GM12875 (cell line): ENCODE measurements around the gene STPG1.

ENCODE experiments used
- H3K4me3 ChIP-seq: one replicate; pipeline ENCODE4 v1.5.1; 2011; ENCODE audit warnings: low read depth, low read length, control low read depth
- TF ChIP-seq, protein P1 (sequence below): IDR thresholded peaks from 2 replicates; pipeline ENCODE4 v1.5.1; 2011; ENCODE audit warnings: low read depth, mild to moderate bottlenecking, control low read depth, inconsistent platforms, low read length, moderate library complexity, borderline replicate concordance; ENCODE audit not compliant: insufficient read depth

STPG1 gene

DNA sequence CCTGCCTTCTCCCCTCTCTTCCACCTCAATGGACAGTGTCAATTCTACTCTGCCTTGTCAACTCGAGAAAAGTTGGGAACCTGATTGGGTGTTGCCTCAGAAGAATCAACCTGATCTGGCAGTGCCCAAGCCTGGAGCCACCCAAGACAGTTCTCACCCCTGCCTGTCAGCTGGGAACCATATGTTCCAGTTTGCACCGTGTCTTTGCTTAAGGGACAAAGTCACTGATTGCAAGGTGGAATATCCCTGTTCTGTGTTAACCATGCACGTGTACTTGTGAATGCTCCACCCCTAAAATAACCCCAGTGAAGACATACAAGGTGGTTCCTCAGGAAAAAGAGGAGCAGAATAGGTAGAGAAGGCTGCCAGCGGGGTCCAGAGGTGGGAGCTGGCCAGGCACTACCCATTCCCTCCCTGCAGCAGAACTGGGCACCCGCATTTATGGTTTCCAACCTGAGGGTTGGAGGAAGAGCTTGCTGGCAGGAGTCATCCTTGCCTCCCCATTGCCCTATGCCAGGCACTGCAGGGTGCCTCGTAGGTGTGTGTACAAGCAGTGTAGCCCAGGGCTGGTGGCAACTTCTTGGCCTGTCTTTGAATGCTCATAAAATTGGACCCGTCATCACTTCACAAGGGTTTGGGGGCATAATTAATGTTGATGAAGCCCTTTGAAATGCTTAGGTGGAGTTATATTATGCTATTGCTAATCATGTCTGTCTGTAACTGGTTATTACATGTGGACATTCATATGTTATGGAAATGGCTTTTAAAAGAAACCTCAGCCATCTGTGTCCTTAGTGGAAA lies 13.4 kb upstream of the STPG1 start:
- no peak overlapping the region for H3K4me3 ChIP-seq
- TF ChIP-seq, protein P1, sequence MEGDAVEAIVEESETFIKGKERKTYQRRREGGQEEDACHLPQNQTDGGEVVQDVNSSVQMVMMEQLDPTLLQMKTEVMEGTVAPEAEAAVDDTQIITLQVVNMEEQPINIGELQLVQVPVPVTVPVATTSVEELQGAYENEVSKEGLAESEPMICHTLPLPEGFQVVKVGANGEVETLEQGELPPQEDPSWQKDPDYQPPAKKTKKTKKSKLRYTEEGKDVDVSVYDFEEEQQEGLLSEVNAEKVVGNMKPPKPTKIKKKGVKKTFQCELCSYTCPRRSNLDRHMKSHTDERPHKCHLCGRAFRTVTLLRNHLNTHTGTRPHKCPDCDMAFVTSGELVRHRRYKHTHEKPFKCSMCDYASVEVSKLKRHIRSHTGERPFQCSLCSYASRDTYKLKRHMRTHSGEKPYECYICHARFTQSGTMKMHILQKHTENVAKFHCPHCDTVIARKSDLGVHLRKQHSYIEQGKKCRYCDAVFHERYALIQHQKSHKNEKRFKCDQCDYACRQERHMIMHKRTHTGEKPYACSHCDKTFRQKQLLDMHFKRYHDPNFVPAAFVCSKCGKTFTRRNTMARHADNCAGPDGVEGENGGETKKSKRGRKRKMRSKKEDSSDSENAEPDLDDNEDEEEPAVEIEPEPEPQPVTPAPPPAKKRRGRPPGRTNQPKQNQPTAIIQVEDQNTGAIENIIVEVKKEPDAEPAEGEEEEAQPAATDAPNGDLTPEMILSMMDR = no peak

DNA sequence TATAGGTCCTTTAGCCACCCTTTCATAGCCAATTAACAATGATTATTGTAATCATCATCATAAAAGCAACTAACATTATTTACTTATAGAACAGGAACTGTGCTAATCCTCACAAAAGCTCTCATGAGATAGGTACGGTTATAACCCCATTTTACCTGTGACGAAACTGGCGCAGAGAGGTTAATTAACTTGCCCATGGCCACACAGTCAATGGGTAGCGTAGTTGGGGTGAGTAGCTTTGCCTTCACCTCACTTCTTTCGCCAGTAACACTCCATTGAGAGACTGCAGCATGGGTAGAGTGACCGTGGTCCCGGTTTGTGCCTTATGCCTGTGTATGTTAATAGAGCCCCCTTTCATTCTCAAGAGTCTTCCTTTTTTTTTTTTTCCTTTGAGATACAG lies 12.3 kb upstream of the STPG1 start:
- TF ChIP-seq, protein P1 = no peak
- no peak overlapping the region for H3K4me3 ChIP-seq

DNA sequence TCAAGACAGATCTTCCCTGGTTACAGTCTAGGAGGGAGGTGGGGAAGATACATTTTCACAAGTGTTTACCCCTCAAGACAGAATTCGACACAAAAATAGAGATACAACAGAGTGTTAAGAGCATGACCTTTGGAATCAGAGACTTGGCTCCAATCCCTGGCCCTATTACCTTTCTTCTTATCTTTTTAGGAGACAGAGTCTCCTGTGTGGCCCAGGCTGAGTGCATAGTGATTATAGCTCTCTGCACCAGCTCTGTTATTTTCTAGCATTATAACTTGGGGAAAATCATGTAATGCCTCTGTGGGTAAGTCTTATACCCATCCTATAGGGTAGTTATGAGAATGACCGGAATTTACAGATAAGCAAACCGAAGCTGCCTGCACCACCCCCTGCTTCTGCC lies 11.9 kb upstream of the STPG1 start:
- TF ChIP-seq, protein P1 = no peak
- no peak overlapping the region for H3K4me3 ChIP-seq

DNA sequence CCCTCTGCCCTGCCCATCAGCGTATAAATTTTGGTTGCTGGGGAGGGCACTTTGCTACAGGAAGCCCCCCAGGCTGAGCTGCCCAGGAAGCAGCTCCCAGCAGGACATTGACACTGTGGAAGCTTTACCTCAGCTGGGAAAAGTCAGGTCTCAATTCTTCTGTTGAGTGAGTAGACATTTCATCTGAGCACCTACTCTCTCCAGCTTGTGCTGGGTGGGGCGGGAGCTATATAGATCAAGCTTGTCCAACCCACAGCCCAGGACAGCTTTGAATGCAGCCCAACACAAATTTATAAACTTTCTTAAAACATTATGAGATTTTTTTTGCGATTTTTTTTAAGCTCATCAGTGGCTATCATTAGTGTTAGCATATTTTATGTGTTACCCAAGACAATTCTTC lies 11.4 kb upstream of the STPG1 start:
- TF ChIP-seq, protein P1 = no peak
- no peak overlapping the region for H3K4me3 ChIP-seq

DNA sequence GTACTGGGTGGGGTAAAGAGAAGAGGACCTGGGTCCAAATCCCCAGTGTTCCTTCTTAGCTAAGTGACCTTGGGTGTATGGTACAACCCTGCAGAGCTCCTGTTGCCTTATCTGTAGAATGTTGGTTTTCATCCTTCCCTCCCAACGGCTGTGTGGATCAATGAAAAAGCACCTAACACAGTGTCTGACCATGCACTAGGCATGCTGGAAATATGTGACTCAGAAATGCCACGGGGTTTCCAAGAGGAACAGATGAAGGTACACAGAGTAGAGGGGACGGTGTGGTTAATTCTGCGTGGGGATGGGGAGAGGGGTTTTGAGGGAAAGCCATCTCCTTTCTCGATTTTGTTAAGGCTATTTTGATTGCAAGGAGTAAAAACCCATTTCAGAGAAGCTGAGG lies 10.6 kb upstream of the STPG1 start:
- H3K4me3 ChIP-seq = no peak overlapping the region
- TF ChIP-seq, protein P1 = no peak

DNA sequence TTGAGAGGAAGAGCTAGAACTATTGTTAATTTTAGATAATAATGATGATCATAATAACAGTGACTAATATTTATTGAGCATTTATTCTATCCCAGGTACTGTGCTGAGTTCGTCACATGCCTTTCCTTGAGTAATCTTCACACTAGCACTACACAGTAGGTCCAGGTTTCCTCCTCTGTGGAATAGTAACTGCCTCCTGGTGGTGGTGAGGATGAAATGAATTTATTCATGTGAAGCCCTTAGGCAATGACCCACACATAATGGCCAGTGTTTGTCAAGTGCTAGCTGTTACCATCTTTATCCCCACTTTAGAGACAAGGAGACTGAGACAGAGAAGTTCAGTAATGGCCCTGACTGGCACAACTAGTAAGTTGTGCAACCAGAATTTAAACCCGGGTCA lies 7.9 kb upstream of the STPG1 start:
- TF ChIP-seq, protein P1 = no peak
- no peak overlapping the region for H3K4me3 ChIP-seq

DNA sequence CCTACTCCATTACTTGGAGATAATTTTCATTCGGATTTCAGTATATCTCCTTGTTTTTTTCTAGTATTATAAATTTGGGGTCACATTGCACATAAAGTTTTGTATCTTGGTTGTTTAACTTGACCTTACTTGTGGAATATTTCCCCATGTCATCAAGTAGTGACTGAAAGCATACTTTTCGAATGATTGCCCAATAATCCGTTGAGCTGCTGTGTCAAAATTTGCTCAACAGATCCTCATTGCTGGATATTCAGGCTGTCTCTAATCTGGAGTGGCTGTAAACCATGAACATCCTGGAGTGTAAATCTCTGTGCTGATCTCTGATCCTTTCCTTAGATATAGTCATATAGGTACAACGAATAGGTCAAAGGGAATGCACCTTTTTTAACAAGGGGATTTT lies 7.0 kb upstream of the STPG1 start:
- TF ChIP-seq, protein P1 = no peak
- no peak overlapping the region for H3K4me3 ChIP-seq
